HEK293 (cell line): ENCODE data around the gene HPS6.

Source experiments
- ATF2 ChIP-seq: fragments of 450-650 bp; formaldehyde crosslinking; IDR thresholded peaks from 2 replicates; pipeline ENCODE4 v1.5.1; 2016; ENCODE audit warnings: missing biosample characterization, missing genetic modification characterization, low read depth
- BCL11A ChIP-seq: fragments of 450-650 bp; formaldehyde crosslinking; IDR thresholded peaks from 2 replicates; pipeline ENCODE4 v1.5.1; 2016; ENCODE audit warnings: low read depth, missing biosample characterization, missing genetic modification characterization
- GLIS1 ChIP-seq: fragments of 450-650 bp; formaldehyde crosslinking; IDR thresholded peaks from 2 replicates; pipeline ENCODE4 v1.5.1; 2016; ENCODE audit warnings: missing biosample characterization, missing genetic modification characterization
- KLF16 ChIP-seq: fragments of 450-650 bp; formaldehyde crosslinking; IDR thresholded peaks from 2 replicates; pipeline ENCODE4 v1.5.1; 2017; ENCODE audit warnings: missing biosample characterization, missing genetic modification characterization
- ZFP37 ChIP-seq: fragments of 450-650 bp; formaldehyde crosslinking; IDR thresholded peaks from 2 replicates; pipeline ENCODE4 v1.5.1; 2016; ENCODE audit warnings: missing biosample characterization, missing genetic modification characterization
- ZFP41 ChIP-seq: fragments of 450-650 bp; formaldehyde crosslinking; IDR thresholded peaks from 2 replicates; pipeline ENCODE4 v1.5.1; 2016; ENCODE audit warnings: missing biosample characterization, missing genetic modification characterization, borderline replicate concordance
- ZNF133 ChIP-seq: fragments of 450-650 bp; formaldehyde crosslinking; IDR thresholded peaks from 2 replicates; pipeline ENCODE4 v1.5.1; 2016; ENCODE audit warnings: missing biosample characterization, missing genetic modification characterization
- ZNF140 ChIP-seq: fragments of 450-650 bp; formaldehyde crosslinking; IDR thresholded peaks from 2 replicates; pipeline ENCODE4 v1.5.1; 2016; ENCODE audit warnings: missing biosample characterization, missing genetic modification characterization
- ZNF169 ChIP-seq: fragments of 450-650 bp; formaldehyde crosslinking; IDR thresholded peaks from 2 replicates; pipeline ENCODE4 v1.5.1; 2016; ENCODE audit warnings: missing biosample characterization, missing genetic modification characterization
- ZNF184 ChIP-seq: fragments of 450-650 bp; IDR thresholded peaks from 2 replicates; pipeline ENCODE4 v1.5.1; 2018; ENCODE audit warnings: missing biosample characterization, mild to moderate bottlenecking, missing genetic modification characterization
- ZNF23 ChIP-seq: fragments of 450-650 bp; formaldehyde crosslinking; IDR thresholded peaks from 2 replicates; pipeline ENCODE4 v1.5.1; 2016; ENCODE audit warnings: missing biosample characterization, missing genetic modification characterization, borderline replicate concordance
- ZNF248 ChIP-seq: fragments of 450-650 bp; formaldehyde crosslinking; IDR thresholded peaks from 2 replicates; pipeline ENCODE4 v1.5.1; 2017; ENCODE audit warnings: missing biosample characterization, missing genetic modification characterization
- ZNF423 ChIP-seq: fragments of 450-650 bp; formaldehyde crosslinking; IDR thresholded peaks from 2 replicates; pipeline ENCODE4 v1.5.1; 2016; ENCODE audit warnings: missing biosample characterization, missing genetic modification characterization
- ZNF514 ChIP-seq: fragments of 450-650 bp; formaldehyde crosslinking; IDR thresholded peaks from 2 replicates; pipeline ENCODE4 v1.5.1; 2016; ENCODE audit warnings: missing biosample characterization, missing genetic modification characterization
- ZNF518A ChIP-seq: fragments of 450-650 bp; formaldehyde crosslinking; conservative IDR thresholded peaks from 2 replicates; pipeline ENCODE4 v1.5.1; 2016; ENCODE audit warnings: low read depth, missing biosample characterization, missing genetic modification characterization
- ZNF555 ChIP-seq: fragments of 450-650 bp; formaldehyde crosslinking; conservative IDR thresholded peaks from 2 replicates; pipeline ENCODE4 v1.5.1; 2017; ENCODE audit warnings: missing biosample characterization, mild to moderate bottlenecking, missing genetic modification characterization, inconsistent platforms
- ZNF624 ChIP-seq: fragments of 450-650 bp; formaldehyde crosslinking; IDR thresholded peaks from 2 replicates; pipeline ENCODE4 v1.5.1; 2017; ENCODE audit warnings: missing biosample characterization, missing genetic modification characterization
- ZNF658 ChIP-seq: fragments of 450-650 bp; formaldehyde crosslinking; IDR thresholded peaks from 2 replicates; pipeline ENCODE4; 2016; ENCODE audit warnings: missing biosample characterization, missing genetic modification characterization
- ZNF777 ChIP-seq: fragments of 450-650 bp; formaldehyde crosslinking; IDR thresholded peaks from 2 replicates; pipeline ENCODE4 v1.5.1; 2017; ENCODE audit warnings: missing biosample characterization, missing genetic modification characterization, borderline replicate concordance
- ZNF785 ChIP-seq: fragments of 450-650 bp; formaldehyde crosslinking; IDR thresholded peaks from 2 replicates; pipeline ENCODE4 v1.5.1; 2016; ENCODE audit warnings: missing biosample characterization, missing genetic modification characterization
- ZNF792 ChIP-seq: fragments of 450-650 bp; formaldehyde crosslinking; IDR thresholded peaks from 2 replicates; pipeline ENCODE4 v1.5.1; 2016; ENCODE audit warnings: missing biosample characterization, missing genetic modification characterization
- TF ChIP-seq, protein P1 (sequence below): fragments of 450-650 bp; formaldehyde crosslinking; IDR thresholded peaks from 2 replicates; pipeline ENCODE4 v1.5.1; 2016; ENCODE audit warnings: missing biosample characterization, missing genetic modification characterization
- TF ChIP-seq, protein P2 (sequence below): fragments of 450-650 bp; formaldehyde crosslinking; IDR thresholded peaks from 2 replicates; pipeline ENCODE4 v1.5.1; 2017; ENCODE audit warnings: missing biosample characterization, mild to moderate bottlenecking, missing genetic modification characterization, moderate library complexity
- TF ChIP-seq, protein P3 (sequence below): sonication (generic); formaldehyde crosslinking; IDR thresholded peaks from 2 replicates; pipeline ENCODE4 v1.8.1; 2022; ENCODE audit warnings: mild to moderate bottlenecking, moderate library complexity, missing genetic modification reagents
- TF ChIP-seq, protein P4 (sequence below): fragments of 450-650 bp; formaldehyde crosslinking; IDR thresholded peaks from 2 replicates; pipeline ENCODE4 v1.5.1; 2016; ENCODE audit warnings: missing biosample characterization, missing genetic modification characterization

HPS6 gene

DNA sequence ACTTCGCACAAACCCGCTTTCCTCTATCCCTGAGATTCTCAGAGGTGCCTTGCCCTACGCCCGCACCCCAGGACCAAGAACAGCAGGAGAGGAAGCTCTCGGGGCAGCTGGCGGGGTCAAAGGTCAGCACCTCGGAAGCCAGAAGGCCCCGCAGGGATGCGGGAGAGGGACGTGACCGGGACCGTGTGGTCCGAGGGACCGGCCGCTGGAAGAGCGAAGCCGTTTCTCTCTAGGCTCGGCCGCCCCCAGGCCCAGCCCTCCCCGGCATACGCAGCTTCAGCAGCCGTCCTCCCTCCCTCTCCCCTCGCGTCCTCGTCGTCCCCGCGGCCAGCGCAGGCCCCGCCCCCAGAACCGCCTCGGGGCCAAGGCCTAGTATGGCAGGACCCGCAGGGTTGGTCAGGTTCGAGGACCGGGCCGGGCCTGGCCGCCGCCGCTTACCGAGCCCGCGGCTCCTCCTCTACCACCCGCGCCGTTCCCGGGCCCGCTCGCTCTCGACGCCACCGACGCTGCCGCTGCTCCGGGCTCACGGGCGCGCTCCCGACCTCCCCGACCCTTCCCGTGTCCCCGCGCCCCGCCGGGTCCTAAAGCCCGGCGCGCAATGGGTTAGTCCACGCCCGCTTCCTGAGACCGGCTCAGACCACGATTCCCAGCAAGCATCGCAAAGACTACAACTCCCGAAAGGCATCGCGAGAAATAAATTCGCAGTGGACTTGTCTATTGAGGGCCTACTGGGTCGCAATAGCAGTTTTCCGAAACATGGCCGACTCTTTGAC is 9.3 kb upstream of the HPS6 start, which contains the start of gene ARMH3 (continued):
- TF ChIP-seq, protein P1, sequence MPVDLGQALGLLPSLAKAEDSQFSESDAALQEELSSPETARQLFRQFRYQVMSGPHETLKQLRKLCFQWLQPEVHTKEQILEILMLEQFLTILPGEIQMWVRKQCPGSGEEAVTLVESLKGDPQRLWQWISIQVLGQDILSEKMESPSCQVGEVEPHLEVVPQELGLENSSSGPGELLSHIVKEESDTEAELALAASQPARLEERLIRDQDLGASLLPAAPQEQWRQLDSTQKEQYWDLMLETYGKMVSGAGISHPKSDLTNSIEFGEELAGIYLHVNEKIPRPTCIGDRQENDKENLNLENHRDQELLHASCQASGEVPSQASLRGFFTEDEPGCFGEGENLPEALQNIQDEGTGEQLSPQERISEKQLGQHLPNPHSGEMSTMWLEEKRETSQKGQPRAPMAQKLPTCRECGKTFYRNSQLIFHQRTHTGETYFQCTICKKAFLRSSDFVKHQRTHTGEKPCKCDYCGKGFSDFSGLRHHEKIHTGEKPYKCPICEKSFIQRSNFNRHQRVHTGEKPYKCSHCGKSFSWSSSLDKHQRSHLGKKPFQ (tag by site-specific recombination): no peak
- TF ChIP-seq ZFP41: no peak
- TF ChIP-seq, protein P2, sequence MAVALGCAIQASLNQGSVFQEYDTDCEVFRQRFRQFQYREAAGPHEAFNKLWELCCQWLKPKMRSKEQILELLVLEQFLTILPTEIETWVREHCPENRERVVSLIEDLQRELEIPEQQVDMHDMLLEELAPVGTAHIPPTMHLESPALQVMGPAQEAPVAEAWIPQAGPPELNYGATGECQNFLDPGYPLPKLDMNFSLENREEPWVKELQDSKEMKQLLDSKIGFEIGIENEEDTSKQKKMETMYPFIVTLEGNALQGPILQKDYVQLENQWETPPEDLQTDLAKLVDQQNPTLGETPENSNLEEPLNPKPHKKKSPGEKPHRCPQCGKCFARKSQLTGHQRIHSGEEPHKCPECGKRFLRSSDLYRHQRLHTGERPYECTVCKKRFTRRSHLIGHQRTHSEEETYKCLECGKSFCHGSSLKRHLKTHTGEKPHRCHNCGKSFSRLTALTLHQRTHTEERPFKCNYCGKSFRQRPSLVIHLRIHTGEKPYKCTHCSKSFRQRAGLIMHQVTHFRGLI (tag by site-specific recombination): no peak; the same call in none of the 2 replicates
- peak; percentile 92 for TF ChIP-seq GLIS1 (tag by site-specific recombination)
- TF ChIP-seq ZNF792 (tag by site-specific recombination): no peak
- TF ChIP-seq ZNF140 (tag by site-specific recombination): no peak
- TF ChIP-seq, protein P3, sequence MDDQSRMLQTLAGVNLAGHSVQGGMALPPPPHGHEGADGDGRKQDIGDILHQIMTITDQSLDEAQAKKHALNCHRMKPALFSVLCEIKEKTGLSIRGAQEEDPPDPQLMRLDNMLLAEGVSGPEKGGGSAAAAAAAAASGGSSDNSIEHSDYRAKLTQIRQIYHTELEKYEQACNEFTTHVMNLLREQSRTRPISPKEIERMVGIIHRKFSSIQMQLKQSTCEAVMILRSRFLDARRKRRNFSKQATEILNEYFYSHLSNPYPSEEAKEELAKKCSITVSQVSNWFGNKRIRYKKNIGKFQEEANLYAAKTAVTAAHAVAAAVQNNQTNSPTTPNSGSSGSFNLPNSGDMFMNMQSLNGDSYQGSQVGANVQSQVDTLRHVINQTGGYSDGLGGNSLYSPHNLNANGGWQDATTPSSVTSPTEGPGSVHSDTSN (CRISPR knock-in tag): peak; percentile 63; the same call in 1 of the 2 replicates
- no peak for TF ChIP-seq ZFP37 (tag by site-specific recombination)
- TF ChIP-seq BCL11A (tag by site-specific recombination): peak; percentile 88; the same call in 1 of the 2 replicates
- peak; percentile 61; the same call in 1 of the 2 replicates for TF ChIP-seq ZNF518A
- TF ChIP-seq, protein P4, sequence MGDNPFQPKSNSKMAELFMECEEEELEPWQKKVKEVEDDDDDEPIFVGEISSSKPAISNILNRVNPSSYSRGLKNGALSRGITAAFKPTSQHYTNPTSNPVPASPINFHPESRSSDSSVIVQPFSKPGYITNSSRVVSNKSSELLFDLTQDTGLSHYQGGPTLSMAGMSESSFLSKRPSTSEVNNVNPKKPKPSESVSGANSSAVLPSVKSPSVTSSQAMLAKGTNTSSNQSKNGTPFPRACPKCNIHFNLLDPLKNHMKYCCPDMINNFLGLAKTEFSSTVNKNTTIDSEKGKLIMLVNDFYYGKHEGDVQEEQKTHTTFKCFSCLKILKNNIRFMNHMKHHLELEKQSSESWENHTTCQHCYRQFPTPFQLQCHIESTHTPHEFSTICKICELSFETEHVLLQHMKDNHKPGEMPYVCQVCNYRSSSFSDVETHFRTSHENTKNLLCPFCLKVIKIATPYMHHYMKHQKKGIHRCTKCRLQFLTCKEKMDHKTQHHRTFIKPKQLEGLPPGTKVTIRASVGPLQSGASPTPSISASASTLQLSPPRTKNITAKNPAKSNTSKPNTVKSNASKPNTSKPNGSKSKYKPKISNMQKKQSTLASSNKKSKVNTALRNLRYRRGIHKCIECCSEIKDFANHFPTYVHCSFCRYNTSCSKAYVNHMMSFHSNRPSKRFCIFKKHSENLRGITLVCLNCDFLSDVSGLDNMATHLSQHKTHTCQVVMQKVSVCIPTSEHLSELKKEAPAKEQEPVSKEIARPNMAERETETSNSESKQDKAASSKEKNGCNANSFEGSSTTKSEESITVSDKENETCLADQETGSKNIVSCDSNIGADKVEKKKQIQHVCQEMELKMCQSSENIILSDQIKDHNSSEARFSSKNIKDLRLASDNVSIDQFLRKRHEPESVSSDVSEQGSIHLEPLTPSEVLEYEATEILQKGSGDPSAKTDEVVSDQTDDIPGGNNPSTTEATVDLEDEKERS (tag by site-specific recombination): no peak
- peak; percentile 91 for TF ChIP-seq ZNF785 (tag by site-specific recombination)
- TF ChIP-seq ZNF777 (tag by site-specific recombination): peak; percentile 81; the same call in 1 of the 2 replicates
- TF ChIP-seq ZNF248: no peak
- no peak for TF ChIP-seq ZNF658
- no peak for TF ChIP-seq ZNF169 (tag by site-specific recombination)
- no peak for TF ChIP-seq ZNF133 (tag by site-specific recombination)
- peak; percentile 62; the same call in 1 of the 2 replicates for TF ChIP-seq KLF16 (tag by site-specific recombination)
- TF ChIP-seq ZNF624 (tag by site-specific recombination): no peak
- TF ChIP-seq ZNF514: no peak
- peak; percentile 67; the same call in 1 of the 2 replicates for TF ChIP-seq ZNF184 (tag by site-specific recombination)
- no peak for TF ChIP-seq ATF2 (tag by site-specific recombination)
- TF ChIP-seq ZNF555 (tag by site-specific recombination): no peak
- no peak for TF ChIP-seq ZNF423 (tag by site-specific recombination)
- TF ChIP-seq ZNF23: peak; percentile 42; the same call in 1 of the 2 replicates
